Measurements from ENCODE around the gene ZNF335.

The ZNF335 gene

GRCh38 chr20:45952861-45953260, 19.1 kb downstream of the ZNF335 start:
- DNase-seq (ENCODE audit: low read depth in 3 of 3), result no peak

DNA sequence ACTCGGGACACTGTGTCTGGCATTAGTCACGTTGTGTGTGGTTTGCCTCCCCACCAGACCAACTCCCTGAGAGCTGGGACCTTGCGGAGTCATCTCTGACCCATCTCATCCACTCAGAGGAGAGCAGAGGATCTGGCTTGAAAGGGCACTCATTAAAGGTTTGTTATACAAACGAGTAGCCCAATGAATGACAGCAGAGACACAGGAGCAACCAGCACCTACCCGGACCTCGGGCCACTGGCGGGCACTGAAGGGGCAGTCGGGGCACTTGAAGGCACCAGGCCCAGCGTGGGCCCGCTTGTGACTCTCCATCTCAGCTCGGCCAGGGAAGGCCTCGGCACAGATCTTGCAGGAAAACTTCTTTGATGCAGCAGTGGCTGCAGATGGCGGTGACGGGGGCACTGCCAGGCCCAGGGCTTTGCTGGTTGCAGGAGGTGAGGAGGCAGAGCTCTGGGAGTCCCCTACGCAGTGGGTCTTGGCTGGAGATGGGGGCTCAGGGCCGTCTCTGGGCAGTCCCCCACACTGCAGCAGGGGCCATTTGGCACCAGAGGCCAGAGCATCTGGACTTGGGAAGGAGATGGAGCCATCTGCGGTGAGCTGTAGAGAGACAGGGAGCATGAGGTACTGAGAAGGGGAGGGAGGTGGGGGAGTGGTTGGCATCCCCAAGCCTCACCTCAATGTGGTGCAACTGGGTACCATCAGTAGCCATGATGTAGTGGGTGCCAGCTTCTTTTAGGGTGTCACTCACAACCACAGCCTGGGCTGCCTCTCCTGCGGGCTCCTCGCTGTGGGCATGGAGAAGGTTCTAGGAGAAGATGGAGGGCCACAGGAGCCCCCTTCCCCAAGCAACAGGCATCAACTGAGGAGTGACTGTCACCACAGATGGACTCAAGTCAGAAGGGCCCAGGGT, 19.8 kb downstream of the ZNF335 start:
- no peak for DNase-seq (ENCODE audit: low read depth in 3 of 3)

DNA sequence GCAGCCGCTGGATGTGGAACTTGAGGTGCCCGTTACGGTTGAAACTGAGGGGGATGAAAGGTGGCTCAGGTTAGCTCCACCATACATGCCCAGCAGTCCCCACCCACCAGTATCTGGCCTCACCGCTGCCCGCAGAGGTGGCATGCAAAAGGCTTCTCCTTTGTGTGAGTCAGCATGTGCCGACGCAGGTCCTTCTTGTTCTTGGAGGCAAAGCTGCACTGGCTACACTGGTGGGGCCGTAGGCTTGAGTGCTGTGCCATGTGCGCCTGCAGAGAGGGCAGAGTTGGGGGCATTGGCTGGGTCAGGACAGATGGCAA, 21.7 kb downstream of the ZNF335 start:
- DNase-seq (ENCODE audit: low read depth in 3 of 3), result no peak

DNA sequence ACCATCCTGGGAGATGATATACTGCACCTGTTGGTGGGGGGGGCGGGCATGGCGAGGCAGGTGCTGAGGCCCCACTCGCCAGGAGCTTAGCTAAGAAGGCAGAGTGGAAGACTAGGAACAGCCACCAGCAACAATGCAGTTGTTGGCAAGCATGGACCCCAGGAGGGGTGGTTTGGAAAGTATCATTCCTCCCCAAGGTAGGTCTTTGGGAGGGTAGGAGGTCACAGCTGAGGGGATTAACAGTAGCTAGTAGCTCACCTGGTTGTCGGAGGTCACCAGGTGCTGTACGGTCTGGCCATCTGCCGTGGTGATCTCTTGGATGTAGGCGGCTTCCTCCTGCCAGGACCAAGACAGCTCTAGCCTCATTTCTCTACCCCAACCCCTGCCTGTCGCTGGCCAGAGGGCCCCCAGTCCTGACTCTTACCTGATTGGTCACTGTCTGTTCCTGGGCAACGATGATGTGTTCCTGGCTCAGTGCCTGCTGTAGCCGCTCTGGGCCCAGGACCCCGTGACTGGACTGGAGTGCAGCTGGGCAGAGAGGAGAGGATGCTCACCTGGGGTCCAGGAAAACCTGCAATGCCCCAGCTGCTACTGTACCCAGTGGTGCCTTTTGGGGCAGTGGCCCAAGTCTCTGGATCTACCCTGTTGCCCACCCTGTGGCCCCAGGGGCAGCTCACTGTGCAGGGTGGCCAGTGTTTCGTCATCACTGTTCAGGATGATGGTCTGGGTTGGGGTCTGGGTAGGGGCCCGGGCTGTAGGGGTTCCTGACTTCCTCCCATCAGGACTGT, 22.3 kb downstream of the ZNF335 start:
- DNase-seq (ENCODE audit: low read depth in 3 of 3), result no peak

DNA sequence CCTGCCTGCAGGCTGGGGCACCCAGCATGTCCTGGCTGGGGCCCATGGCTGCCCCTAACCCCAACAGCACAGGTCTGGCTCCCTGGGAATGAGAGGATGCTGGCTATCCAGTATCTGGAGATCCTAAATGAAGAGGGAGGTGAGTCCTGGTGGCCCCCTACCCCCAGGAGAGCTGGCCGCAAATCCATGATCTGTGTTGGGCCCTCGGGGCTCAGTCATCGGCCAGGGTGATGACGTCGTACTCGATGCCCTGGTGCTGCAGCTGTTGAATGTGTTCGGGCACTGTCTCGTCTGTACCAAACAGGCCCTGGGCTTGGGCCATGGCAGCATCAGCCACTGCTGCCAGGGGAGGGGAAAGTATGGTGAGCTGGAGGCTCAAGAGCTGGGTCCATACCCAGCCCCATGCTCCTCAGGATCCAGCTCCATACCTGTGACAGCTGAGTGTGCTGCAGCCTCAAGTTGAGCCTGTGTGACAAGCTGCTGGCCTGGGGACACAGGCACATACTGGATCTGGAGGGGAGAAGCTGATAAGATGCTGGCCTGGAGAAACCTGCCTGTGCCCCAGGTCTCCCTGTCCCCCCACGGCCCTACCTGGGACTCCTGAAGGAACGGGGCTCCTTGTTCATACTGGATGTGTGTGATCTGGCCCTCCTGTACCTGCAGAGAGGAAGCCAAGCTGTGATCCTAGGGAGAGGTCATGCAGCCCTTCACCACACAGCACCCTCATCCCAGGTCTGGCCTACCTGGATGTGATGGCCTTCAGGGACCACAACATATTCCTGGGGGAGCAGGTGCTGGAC, 23.1 kb downstream of the ZNF335 start:
- no peak for DNase-seq (ENCODE audit: low read depth in 3 of 3)

DNA sequence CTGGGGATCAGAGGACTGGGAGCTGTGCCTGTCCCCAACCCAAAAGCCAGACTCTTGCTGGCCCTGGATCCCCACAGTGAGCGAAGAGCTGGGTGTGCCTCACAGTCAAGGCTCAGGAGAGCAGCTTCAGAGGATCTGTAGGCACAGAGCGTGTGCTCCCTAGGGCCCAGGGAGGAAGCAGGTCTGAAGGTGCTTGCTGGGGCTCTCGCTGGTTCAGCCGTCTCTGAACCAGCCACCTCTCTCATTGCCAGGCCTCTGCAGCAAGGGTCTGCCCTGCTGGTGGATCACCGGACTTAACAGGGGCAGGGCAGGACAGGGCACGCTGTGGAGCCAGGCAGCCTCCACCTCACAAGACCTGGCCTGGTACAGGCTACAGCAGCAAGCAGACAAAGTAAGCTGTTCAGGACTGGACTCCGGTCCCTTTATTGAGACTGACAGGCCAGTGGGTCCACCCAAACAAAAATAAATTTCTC, 23.7 kb downstream of the ZNF335 start:
- DNase-seq (ENCODE audit: low read depth in 3 of 3), result no peak

DNA sequence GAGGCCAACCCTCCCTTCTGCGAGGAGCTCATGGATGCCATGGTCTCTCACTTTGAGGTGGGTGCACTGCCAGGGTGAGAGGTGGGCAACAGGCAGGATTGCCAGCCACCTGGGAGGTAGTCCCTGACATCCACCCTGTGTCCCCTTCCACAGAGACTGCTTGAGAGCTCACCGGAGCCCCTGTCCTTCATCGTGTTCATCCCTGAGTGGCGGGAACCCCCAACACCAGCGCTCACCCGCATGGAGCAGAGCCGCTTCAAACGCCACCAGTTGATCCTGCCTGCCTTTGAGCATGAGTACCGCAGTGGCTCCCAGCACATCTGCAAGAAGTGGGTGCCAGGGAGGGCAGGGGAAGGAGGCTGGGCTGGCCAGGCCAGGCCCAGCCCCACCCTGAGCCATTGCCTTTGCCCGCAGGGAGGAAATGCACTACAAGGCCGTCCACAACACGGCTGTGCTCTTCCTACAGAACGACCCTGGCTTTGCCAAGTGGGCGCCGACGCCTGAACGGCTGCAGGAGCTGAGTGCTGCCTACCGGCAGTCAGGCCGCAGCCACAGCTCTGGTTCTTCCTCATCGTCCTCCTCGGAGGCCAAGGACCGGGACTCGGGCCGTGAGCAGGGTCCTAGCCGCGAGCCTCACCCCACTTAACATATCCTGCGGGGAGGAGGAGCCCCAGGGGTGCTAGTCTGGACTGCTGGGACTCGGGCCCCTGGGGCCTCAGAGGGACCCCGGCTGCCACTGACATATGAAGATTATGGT, 24.7 kb downstream of the ZNF335 start:
- no peak for DNase-seq (ENCODE audit: low read depth in 3 of 3)

- DNase-seq (ENCODE audit: low read depth in 3 of 3), result no peak
These were observed 25.6 kb downstream of the ZNF335 start for GRCh38 chr20:45946149-45946970.

DNA sequence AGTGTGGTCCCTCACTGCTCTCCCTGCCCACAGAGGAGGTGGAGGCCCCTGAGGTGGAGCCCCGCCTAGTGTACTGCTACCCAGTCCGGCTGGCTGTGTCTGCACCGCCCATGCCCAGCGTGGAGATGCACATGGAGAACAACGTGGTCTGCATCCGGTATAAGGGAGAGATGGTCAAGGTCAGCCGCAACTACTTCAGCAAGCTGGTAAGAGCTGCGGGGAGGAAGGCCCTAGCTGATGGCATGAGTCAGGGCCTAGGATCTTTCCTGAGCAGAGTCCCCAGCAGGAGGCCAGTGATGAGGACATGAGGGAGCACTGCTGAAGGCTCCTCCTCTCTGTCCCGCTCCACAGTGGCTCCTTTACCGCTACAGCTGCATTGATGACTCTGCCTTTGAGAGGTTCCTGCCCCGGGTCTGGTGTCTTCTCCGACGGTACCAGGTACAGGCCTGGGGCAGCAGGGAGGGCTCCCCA, 26.3 kb downstream of the ZNF335 start:
- no peak for DNase-seq (ENCODE audit: low read depth in 3 of 3)

GRCh38 chr20:45944965-45945677, 26.9 kb downstream of the ZNF335 start:
- DNase-seq (ENCODE audit: low read depth in 3 of 3), result no peak

DNA sequence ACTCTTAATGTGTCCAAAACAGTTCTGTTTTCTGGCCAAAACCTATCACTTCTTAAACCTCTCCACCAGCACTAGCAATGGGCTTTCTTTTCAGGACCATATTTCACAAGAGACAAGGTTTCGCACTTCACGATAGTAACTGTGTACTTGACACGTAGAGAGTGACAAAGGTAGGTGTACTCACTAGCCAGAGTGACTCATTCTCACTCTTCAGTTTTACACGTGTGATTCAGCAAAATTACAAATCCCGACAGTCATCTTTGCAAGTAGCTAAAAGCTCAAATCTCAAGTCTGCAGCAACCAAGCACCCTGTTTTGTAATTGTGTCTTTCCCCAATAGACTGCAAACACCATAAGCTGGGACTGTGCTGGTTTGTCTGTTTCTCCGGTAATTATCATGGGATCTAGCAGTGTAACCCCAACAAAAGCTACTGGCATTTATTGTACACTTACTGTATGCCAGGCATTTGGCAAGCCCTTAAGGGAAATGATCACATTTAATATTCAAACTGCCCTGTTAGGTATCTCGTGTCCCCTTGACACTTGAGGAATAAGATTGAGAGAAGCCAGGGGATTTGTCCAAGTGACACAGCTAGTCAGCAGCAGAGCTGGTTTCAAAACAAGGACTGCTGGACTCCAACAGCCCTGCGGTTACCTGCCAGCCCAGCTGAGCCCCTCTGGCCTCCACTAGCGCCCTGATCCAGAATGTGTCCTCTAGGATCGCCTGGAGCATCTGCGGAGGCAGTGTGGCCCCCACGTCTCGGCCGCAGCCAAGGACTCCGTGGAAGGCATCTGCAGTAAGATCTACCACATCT, 27.6 kb downstream of the ZNF335 start:
- DNase-seq (ENCODE audit: low read depth in 3 of 3), result no peak

DNA sequence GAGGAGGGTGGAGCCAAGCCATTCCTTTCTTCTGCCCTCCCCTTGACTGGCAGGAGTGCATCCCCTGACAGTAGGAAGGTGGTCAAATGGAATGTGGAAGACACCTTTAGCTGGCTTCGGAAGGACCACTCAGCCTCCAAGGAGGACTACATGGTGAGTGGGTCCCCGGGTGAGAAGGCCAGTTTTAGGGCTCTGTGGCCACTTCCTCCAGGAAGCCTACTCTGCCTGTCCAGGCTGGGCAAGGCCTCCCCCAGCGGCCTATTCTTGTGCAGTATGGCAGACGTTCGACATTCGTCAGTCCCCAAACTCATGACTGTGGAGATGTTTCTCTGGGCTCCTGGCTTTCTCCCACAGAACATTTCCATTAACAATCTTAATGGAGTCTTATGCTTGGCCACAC, 28.4 kb downstream of the ZNF335 start:
- no peak for DNase-seq (ENCODE audit: low read depth in 3 of 3)

- DNase-seq (ENCODE audit: low read depth in 3 of 3), result no peak
These were observed 31.5 kb downstream of the ZNF335 start for GRCh38 chr20:45940469-45940868.

GRCh38 chr20:45940053-45940452, 31.9 kb downstream of the ZNF335 start:
- DNase-seq (ENCODE audit: low read depth in 3 of 3), result no peak

DNA sequence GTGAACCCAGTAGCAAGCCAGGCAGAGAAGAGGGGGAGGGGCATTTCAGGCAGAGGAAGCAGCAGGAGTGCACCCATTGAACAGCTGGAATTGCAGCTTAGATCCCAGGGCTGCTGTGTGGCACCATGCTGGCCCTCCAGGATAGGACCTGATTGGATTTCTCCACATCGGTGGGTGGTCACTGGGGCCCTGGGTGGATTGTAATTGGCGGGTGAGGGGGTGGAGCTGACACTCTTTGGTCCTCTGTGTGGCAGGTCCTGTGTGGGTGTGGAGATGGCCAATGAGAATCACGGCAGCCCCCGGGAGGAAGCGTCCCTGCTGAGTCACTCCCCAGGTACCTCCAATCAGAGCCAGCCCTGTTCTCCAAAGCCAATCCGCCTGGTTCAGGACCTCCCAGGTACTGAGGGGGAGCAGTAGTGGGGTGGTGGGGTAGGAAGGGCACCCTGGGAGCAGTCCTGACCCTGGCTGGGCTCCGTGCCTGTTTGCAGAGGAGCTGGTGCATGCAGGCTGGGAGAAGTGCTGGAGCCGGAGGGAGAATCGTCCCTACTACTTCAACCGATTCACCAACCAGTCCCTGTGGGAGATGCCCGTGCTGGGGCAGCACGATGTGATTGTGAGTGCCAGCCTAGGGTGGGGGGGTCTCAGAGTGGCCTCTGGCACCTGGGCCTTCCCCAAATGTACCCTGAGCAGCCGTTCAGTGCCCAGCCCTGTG, 33.1 kb downstream of the ZNF335 start:
- no peak for DNase-seq (ENCODE audit: low read depth in 3 of 3)

GRCh38 chr20:45937765-45938164, 34.2 kb downstream of the ZNF335 start:
- DNase-seq (ENCODE audit: low read depth in 3 of 3), result no peak

GRCh38 chr20:45935416-45936046, 36.5 kb downstream of the ZNF335 start:
- DNase-seq (ENCODE audit: low read depth in 3 of 3), result no peak
